Type B pancreatic cell (in vitro differentiated cells): ENCODE measurements around the gene GTF2F2. TPM values are rescaled to one million over a fixed set of nuclear protein-coding genes. Genes with fewer than 3 reads are reported as not detected.

Source experiments
- DNase-seq: peaks from one replicate; pipeline ENCODE4 v3.0.0; 2021; ENCODE audit warnings: mixed read lengths; ENCODE audit not compliant: unreplicated experiment; ENCODE audit errors: extremely low spot score
- H3K27ac Mint-ChIP-seq: 2 replicates; pipeline ENCODE4 v1.8.0; 2021; ENCODE audit warnings: mild to moderate bottlenecking, mixed read lengths
- H3K27me3 Mint-ChIP-seq: 2 replicates; pipeline ENCODE4 v1.8.0; 2021; ENCODE audit warnings: mixed read lengths
- H3K36me3 Mint-ChIP-seq: 2 replicates; pipeline ENCODE4 v1.8.0; 2021; ENCODE audit warnings: mixed read lengths
- H3K4me1 Mint-ChIP-seq: one replicate; pipeline ENCODE4 v1.8.0; 2021; ENCODE audit warnings: mixed read lengths; ENCODE audit not compliant: unreplicated experiment
- H3K4me3 Mint-ChIP-seq: 2 replicates; pipeline ENCODE4 v1.8.0; 2021; ENCODE audit warnings: mild to moderate bottlenecking, mixed read lengths
- H3K9me3 Mint-ChIP-seq: 2 replicates; pipeline ENCODE4 v1.8.0; 2021; ENCODE audit warnings: mixed read lengths
- total RNA-seq: library from RNA; stranded (reverse); gene quantifications from 2 replicates; pipeline ENCODE4 v1.2.1, GENCODE V29; 2021; ENCODE audit warnings: low replicate concordance
- TF ChIP-seq, protein P1 (sequence below): fragments of 200-600 bp; sonication (generic); conservative IDR thresholded peaks from 2 replicates; pipeline ENCODE4 v1.5.0; 2021; ENCODE audit warnings: antibody characterized with exemption, mild to moderate bottlenecking

The GTF2F2 gene
- total RNA-seq, 1 donor from 2014 or later = 21.8 TPM

DNA sequence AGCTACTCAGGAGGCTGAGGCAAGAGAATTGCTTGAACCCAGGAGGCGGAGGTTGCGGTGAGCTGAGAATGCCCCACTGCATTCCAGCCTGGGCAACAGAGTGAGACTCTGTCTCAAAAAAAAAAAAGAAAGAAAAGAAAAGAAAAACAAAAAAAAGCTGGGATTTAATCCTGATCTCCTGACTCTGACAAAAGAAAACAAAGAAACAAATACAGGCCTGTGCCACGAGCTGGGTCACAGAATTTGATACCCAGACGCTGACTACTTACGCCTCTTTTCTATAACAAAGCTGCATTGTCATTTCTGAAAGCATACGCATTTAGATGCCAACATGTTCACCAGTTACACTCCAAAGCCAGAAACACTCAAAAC, 18.2 kb upstream of the GTF2F2 start:
- peaks cover 27% of the 10 kb centered on the region for H3K4me1 Mint-ChIP-seq
- H3K36me3 Mint-ChIP-seq = no peaks in the 10 kb centered on the region
- H3K4me3 Mint-ChIP-seq = no peak overlapping the region
- H3K9me3 Mint-ChIP-seq = no peaks in the 10 kb centered on the region
- TF ChIP-seq, protein P1, sequence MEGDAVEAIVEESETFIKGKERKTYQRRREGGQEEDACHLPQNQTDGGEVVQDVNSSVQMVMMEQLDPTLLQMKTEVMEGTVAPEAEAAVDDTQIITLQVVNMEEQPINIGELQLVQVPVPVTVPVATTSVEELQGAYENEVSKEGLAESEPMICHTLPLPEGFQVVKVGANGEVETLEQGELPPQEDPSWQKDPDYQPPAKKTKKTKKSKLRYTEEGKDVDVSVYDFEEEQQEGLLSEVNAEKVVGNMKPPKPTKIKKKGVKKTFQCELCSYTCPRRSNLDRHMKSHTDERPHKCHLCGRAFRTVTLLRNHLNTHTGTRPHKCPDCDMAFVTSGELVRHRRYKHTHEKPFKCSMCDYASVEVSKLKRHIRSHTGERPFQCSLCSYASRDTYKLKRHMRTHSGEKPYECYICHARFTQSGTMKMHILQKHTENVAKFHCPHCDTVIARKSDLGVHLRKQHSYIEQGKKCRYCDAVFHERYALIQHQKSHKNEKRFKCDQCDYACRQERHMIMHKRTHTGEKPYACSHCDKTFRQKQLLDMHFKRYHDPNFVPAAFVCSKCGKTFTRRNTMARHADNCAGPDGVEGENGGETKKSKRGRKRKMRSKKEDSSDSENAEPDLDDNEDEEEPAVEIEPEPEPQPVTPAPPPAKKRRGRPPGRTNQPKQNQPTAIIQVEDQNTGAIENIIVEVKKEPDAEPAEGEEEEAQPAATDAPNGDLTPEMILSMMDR = no peak
- peak overlapping the region; percentile 3 for H3K27ac Mint-ChIP-seq
- DNase-seq = no peak
- H3K27me3 Mint-ChIP-seq = peaks cover 3% of the 10 kb centered on the region

DNA sequence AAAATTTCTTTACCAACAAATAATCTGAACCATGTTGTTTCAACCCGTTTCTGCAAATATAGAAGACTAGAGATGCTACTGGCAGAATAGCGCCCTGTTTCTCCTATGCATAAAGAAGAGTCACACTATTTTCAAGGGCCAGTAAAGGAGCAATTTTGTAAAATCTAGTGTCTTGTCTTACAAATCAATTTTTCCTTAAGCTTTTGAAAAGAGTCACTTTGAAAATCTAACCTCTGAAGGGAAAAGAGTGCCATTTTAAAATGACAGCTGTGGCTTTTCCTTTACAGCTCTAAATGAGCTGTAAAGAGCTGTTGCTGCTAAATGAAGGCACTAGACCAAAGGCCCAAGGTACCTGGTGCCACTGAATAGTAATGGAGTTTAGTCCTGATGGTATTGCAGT, 16.9 kb upstream of the GTF2F2 start:
- Mint-ChIP-seq H3K4me3 (no peak overlapping the region), H3K27ac (no peak overlapping the region), H3K27me3 (peaks cover 3% of the 10 kb centered on the region), H3K36me3 (no peaks in the 10 kb centered on the region), H3K4me1 (peaks cover 27% of the 10 kb centered on the region), H3K9me3 (no peaks in the 10 kb centered on the region)
- DNase-seq = no peak
- TF ChIP-seq, protein P1 = no peak

DNA sequence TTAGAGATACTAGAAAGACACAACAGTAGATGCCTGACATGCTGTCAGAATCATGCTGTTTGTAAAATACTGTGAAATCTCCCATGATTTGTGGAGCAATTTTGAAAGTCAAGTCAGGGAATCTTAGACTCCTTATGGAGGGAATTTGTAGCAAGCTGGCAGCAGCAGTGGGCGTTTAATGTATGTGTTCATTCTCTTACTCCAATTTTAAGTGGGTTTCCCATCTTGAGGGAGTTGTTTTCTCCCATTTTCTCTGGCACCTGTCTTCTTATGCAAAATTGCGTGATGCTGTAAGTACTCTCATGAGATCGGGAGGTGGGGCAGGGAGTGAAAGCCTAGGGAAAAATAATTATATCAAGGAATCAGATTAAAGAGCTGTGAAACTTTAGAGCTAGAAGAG, 16.0 kb upstream of the GTF2F2 start:
- Mint-ChIP-seq H3K27ac (no peak overlapping the region), H3K4me3 (no peak overlapping the region), H3K4me1 (peaks cover 27% of the 10 kb centered on the region), H3K27me3 (peaks cover 3% of the 10 kb centered on the region), H3K36me3 (no peaks in the 10 kb centered on the region), H3K9me3 (no peaks in the 10 kb centered on the region)
- TF ChIP-seq, protein P1 = no peak
- DNase-seq = no peak

DNA sequence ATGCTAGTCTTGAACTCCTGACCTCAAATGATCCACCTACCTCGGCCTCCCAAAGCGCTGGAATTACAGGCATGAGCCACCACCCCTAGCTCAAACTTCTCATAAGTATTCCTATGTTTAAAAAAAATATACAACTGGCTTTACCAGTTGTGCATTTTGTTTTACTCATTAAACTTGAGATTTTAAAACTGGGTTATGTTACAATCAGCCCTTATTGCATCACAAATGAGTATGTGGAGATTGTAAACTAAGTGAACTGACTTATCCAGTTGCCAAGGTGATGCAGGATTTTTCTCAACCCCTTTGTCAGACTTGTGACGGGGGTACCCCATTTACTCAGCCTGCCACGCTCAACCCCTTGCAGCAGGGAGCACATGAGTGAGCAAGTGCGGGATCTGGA, 14.4 kb upstream of the GTF2F2 start:
- Mint-ChIP-seq H3K27me3 (peaks cover 3% of the 10 kb centered on the region), H3K36me3 (no peaks in the 10 kb centered on the region), H3K9me3 (no peaks in the 10 kb centered on the region), H3K4me3 (no peak overlapping the region), H3K4me1 (peaks cover 27% of the 10 kb centered on the region), H3K27ac (peak overlapping the region; percentile 58)
- DNase-seq = no peak
- TF ChIP-seq, protein P1 = no peak

DNA sequence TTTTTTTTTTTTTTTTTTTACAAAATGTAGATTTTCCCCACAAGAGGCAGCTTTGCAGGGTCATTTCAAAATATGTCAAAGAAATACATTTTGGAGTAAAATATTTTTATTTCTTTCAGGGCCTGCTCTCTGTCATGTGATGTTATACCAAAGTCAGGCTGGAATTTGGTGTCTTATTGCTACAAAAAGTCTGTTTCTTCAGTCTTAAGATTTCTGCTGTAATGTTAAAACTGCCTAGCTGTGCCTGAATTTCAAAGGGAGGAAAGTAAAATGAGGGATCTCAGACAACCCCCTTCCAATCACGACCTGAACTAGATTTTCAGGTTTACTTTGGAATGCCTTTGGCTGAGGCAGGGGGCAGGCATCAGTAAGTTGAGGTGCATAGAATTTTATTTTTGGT, 12.8 kb upstream of the GTF2F2 start:
- no peak overlapping the region for H3K27ac Mint-ChIP-seq
- no peaks in the 10 kb centered on the region for H3K9me3 Mint-ChIP-seq
- H3K36me3 Mint-ChIP-seq = no peaks in the 10 kb centered on the region
- no peaks in the 10 kb centered on the region for H3K27me3 Mint-ChIP-seq
- TF ChIP-seq, protein P1 = no peak
- DNase-seq = no peak
- H3K4me1 Mint-ChIP-seq = peaks cover 14% of the 10 kb centered on the region
- no peak overlapping the region for H3K4me3 Mint-ChIP-seq

DNA sequence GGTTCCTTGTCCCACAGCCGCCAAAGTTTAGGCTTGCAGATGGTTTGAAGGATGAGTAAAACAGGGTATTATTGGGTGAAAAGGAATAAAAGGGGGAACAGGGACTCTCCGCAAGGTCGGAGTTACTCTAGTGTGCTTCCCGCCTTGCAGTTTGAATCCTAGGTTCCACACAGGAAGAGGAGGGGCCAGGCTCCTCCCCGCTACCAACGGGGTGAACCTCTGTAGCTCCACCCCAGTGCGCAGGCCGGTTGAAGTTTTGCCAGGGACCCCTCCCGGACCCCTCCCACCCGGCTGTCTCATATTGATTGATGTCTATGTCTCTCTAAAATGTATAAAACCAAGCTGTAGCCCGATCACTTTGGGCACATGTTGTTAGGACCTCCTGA, 11.6 kb upstream of the GTF2F2 start:
- Mint-ChIP-seq H3K9me3 (no peaks in the 10 kb centered on the region), H3K36me3 (no peaks in the 10 kb centered on the region), H3K4me1 (peaks cover 7% of the 10 kb centered on the region), H3K27me3 (no peaks in the 10 kb centered on the region), H3K27ac (no peak overlapping the region), H3K4me3 (no peak overlapping the region)
- no peak for DNase-seq
- TF ChIP-seq, protein P1 = no peak
